ENCODE measurements around the gene KRTAP12-4. TPM values are rescaled to one million over a fixed set of nuclear protein-coding genes. Genes with fewer than 3 reads are reported as not detected.

Gene KRTAP12-4
- total RNA-seq, 3 donors from 2014 or later (not counting 1 experiment from before 2014, with no cell fraction given): not detected

GRCh38 chr21:44696572-44696971 lies 42.1 kb upstream of the KRTAP12-4 start:
- H3K27me3 Mint-ChIP-seq (ENCODE audit: low read depth in 2 of 2): peaks cover 45 to 75% of the 10 kb centered on the region in 2 donors
- no peak for ATAC-seq
- H3K27ac ChIP-seq (ENCODE audit: low read length): no peak overlapping the region
- H3K4me3 ChIP-seq (ENCODE audit: low read length): no peak overlapping the region
- WGBS (ENCODE audit: insufficient coverage): 83% methylated on average over 10 of the region's 10 CpGs
- no peak overlapping the region for H3K4me3 Mint-ChIP-seq
- H3K27me3 ChIP-seq (ENCODE audit: control insufficient read depth, insufficient read depth, low read length): peaks cover 22% of the 10 kb centered on the region
- intact Hi-C loops (cut with micrococcal nuclease): no loop called here
- no peaks in the 10 kb centered on the region for H3K4me1 ChIP-seq (ENCODE audit: control insufficient read depth, insufficient read depth, low read length)
- no peak for DNase-seq
- peaks cover 12% of the 10 kb centered on the region for H3K36me3 Mint-ChIP-seq
- no peaks in the 10 kb centered on the region for H3K9me3 ChIP-seq (ENCODE audit: control insufficient read depth, insufficient read depth, low read length)
- TF ChIP-seq, protein P1, sequence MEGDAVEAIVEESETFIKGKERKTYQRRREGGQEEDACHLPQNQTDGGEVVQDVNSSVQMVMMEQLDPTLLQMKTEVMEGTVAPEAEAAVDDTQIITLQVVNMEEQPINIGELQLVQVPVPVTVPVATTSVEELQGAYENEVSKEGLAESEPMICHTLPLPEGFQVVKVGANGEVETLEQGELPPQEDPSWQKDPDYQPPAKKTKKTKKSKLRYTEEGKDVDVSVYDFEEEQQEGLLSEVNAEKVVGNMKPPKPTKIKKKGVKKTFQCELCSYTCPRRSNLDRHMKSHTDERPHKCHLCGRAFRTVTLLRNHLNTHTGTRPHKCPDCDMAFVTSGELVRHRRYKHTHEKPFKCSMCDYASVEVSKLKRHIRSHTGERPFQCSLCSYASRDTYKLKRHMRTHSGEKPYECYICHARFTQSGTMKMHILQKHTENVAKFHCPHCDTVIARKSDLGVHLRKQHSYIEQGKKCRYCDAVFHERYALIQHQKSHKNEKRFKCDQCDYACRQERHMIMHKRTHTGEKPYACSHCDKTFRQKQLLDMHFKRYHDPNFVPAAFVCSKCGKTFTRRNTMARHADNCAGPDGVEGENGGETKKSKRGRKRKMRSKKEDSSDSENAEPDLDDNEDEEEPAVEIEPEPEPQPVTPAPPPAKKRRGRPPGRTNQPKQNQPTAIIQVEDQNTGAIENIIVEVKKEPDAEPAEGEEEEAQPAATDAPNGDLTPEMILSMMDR (IDR thresholded peaks at IDR 0.05): no peak
- H3K27ac Mint-ChIP-seq: no peak overlapping the region
- H3K4me1 Mint-ChIP-seq: peaks cover 0 to 17% of the 10 kb centered on the region in 2 donors
- peaks cover 0 to 6% of the 10 kb centered on the region in 2 donors for H3K9me3 Mint-ChIP-seq
- H3K36me3 ChIP-seq (ENCODE audit: control insufficient read depth, insufficient read depth, low read length): no peaks in the 10 kb centered on the region

DNA sequence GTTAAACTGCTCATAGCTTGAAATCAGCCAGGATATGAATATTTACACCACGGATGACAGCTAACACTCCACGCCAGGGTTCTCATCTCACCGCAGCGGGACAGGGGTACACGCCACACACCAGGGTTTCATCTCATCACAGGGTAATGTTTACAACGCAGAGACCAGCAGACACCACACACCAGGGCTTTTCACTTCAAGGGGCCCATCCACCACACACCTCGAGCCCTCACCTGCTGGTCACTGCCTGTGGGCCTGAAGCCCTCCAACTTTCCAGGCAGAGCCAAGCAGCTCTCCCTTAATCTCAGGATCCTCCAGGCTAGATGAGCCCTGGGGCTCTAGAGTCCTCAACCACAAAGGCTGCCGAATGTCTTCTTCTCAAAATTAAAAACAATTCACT lies 41.2 kb upstream of the KRTAP12-4 start:
- peaks cover 43 to 73% of the 10 kb centered on the region in 2 donors for H3K27me3 Mint-ChIP-seq (ENCODE audit: low read depth in 2 of 2)
- intact Hi-C loops (cut with micrococcal nuclease): no loop called here

GRCh38 chr21:44695184-44695583 lies 40.7 kb upstream of the KRTAP12-4 start:
- H3K27me3 ChIP-seq (ENCODE audit: control insufficient read depth, insufficient read depth, low read length): peaks cover 15% of the 10 kb centered on the region
- WGBS (ENCODE audit: insufficient coverage): 76% methylated on average over 8 of the region's 8 CpGs
- no peak overlapping the region for H3K27ac Mint-ChIP-seq
- ATAC-seq: no peak
- no peak overlapping the region for H3K4me3 ChIP-seq (ENCODE audit: low read length)
- peaks cover 45 to 73% of the 10 kb centered on the region in 2 donors for H3K27me3 Mint-ChIP-seq (ENCODE audit: low read depth in 2 of 2)
- H3K36me3 Mint-ChIP-seq: peaks cover 12% of the 10 kb centered on the region
- H3K9me3 ChIP-seq (ENCODE audit: control insufficient read depth, insufficient read depth, low read length): no peaks in the 10 kb centered on the region
- H3K27ac ChIP-seq (ENCODE audit: low read length): no peak overlapping the region
- peaks cover 0 to 6% of the 10 kb centered on the region in 2 donors for H3K9me3 Mint-ChIP-seq
- peaks cover 0 to 17% of the 10 kb centered on the region in 2 donors for H3K4me1 Mint-ChIP-seq
- H3K4me3 Mint-ChIP-seq: no peak overlapping the region
- intact Hi-C loops (cut with micrococcal nuclease): no loop called here
- H3K36me3 ChIP-seq (ENCODE audit: control insufficient read depth, insufficient read depth, low read length): no peaks in the 10 kb centered on the region
- no peaks in the 10 kb centered on the region for H3K4me1 ChIP-seq (ENCODE audit: control insufficient read depth, insufficient read depth, low read length)
- TF ChIP-seq, protein P1 (IDR thresholded peaks at IDR 0.05): no peak
- DNase-seq: no peak

More for the DNA sequence above, 41.2 kb upstream of the KRTAP12-4 start:
- no peak overlapping the region for H3K27ac ChIP-seq (ENCODE audit: low read length)
- no peaks in the 10 kb centered on the region for H3K4me1 ChIP-seq (ENCODE audit: control insufficient read depth, insufficient read depth, low read length)
- no peak overlapping the region for H3K4me3 ChIP-seq (ENCODE audit: low read length)
- H3K27ac Mint-ChIP-seq: no peak overlapping the region
- TF ChIP-seq, protein P1 (IDR thresholded peaks at IDR 0.05): no peak
- 87% methylated on average over 8 of the region's 8 CpGs for WGBS (ENCODE audit: insufficient coverage)
- no peak for DNase-seq
- peaks cover 12% of the 10 kb centered on the region for H3K36me3 Mint-ChIP-seq
- H3K27me3 ChIP-seq (ENCODE audit: control insufficient read depth, insufficient read depth, low read length): peaks cover 15% of the 10 kb centered on the region
- H3K4me3 Mint-ChIP-seq: no peak overlapping the region
- no peaks in the 10 kb centered on the region for H3K9me3 ChIP-seq (ENCODE audit: control insufficient read depth, insufficient read depth, low read length)
- H3K4me1 Mint-ChIP-seq: peaks cover 0 to 17% of the 10 kb centered on the region in 2 donors
- H3K36me3 ChIP-seq (ENCODE audit: control insufficient read depth, insufficient read depth, low read length): no peaks in the 10 kb centered on the region
- H3K9me3 Mint-ChIP-seq: peaks cover 0 to 6% of the 10 kb centered on the region in 2 donors
- ATAC-seq: no peak

DNA sequence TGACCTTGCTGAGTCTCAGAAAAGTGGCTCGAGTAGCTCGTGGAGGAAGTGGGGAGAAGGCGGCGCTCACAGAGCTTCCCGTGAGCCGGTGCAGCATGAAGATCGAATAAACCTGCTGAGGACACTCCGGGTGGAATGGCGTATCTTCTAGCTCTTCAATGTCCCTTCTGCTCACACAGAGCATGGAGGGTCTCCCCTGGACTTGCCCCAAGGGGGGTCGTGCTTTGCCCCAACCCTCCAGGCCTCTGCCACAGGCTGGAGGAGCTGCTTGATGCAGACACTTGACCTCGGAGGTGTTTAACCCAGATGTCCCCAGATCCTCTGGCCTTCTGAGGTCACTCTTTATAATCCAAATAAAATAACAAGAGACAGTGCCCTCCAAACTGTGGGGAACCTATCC lies 40.3 kb upstream of the KRTAP12-4 start:
- 67% methylated on average over 11 of the region's 11 CpGs for WGBS (ENCODE audit: insufficient coverage)
- TF ChIP-seq, protein P1 (IDR thresholded peaks at IDR 0.05): no peak
- intact Hi-C loops (cut with micrococcal nuclease): no loop called here
- H3K27ac ChIP-seq (ENCODE audit: low read length): no peak overlapping the region
- Mint-ChIP-seq H3K27ac (no peak overlapping the region), H3K4me3 (no peak overlapping the region), H3K4me1 (peaks cover 0 to 17% of the 10 kb centered on the region in 2 donors), H3K27me3 (ENCODE audit: low read depth in 2 of 2) (peaks cover 44 to 75% of the 10 kb centered on the region in 2 donors), H3K9me3 (peaks cover 0 to 6% of the 10 kb centered on the region in 2 donors), H3K36me3 (peaks cover 12% of the 10 kb centered on the region)
- no peak overlapping the region for H3K4me3 ChIP-seq (ENCODE audit: low read length)
- no peaks in the 10 kb centered on the region for H3K4me1 ChIP-seq (ENCODE audit: control insufficient read depth, insufficient read depth, low read length)
- no peak for ATAC-seq
- H3K9me3 ChIP-seq (ENCODE audit: control insufficient read depth, insufficient read depth, low read length): no peaks in the 10 kb centered on the region
- DNase-seq: peak in 1 of 2 donors; percentile 23
- H3K27me3 ChIP-seq (ENCODE audit: control insufficient read depth, insufficient read depth, low read length): peaks cover 15% of the 10 kb centered on the region
- H3K36me3 ChIP-seq (ENCODE audit: control insufficient read depth, insufficient read depth, low read length): no peaks in the 10 kb centered on the region
